HG03045 (cell line): ENCODE data around the gene RAC2.

Source experiments
- ATAC-seq: cut with Tn5 transposase; IDR thresholded peaks from one replicate; pipeline ENCODE4 v1.9.1; 2021; ENCODE audit warnings: mild to moderate bottlenecking, moderate library complexity; ENCODE audit not compliant: unreplicated experiment

The RAC2 gene

DNA sequence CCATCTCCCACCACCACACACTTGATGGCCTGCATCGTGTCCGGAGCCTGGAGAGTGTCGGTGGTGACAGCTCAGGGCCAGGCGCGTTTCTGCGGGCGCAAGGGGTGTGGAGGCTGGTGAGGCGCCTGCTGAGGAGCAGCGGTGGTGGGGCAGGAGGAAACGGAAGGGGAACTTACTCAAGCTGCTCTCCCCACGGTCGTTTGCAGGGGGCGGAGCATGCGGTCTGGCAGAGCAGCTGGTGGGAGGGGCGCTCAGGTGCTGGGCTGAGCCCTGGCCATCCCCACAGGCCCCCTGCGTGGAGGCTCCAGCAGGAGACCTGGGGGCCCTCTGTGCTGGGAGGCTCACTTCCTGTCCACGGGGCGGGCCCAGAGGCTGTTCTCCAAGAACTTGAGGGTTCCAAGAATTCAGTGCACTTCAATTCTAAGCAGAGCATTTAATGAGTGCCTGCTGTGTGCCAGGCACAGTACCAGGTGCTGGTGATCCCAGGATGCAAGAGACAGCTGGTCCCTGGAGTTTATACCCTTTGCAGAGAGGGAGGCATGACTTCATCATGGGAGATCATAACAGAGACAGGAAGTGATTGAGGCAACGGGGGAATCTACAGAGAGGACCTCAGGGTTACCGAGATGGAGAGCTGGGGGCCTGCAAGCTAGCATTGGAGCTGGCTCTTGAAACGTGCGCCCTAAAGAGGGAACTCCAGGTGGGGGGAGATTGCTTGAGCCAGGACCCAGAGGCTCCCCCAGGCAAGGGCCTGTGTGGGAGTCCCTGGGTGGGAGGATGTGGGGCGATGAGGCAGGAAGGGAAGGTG lies at the start of gene RAC2:
RAC2 (minus strand) TSS at position 156 of the 808 bp plus-strand sequence; CDS start at position 35, 121 bp downstream.
- peak; percentile 60 for ATAC-seq

GRCh38 chr22:37293172-37293571 lies 49.1 kb upstream of the RAC2 start:
- no peak for ATAC-seq

- no peak for ATAC-seq
Observed at GRCh38 chr22:37292641-37293040, 48.6 kb upstream of the RAC2 start.

DNA sequence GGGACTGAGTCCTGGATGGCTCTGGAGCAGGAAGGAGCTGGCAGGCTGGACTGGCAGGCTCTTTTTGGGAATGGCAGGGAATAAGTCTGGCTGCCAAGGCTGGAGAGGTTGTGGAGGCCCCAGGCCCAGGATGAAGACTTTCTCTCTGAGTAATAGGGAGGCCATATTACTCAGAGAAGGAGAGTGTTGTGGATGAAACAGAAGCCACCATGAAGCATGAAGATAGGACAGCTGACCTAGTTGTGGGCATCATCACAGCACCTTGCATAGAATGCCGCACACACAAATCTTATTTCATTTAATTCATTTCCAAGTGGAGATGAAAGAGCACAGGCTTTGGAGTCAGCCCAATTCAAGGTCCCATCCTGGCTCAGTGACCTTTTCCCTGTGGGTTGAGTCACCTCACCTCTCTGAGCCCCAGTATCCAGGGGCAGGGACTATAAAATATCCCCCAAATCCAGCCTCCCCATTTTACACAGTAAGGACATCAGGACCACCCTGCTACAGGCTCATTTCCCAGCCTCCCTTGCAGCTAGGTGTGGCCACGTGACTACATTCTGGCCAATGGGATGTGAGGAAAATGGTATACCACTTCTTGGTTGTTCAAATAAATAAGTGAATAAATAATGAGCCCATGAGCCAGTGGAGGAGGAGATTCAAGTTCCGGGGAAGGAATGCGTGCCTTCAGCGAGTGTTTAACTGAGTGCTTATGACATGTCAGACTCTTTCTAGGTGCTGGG lies 47.7 kb upstream of the RAC2 start:
- no peak for ATAC-seq

GRCh38 chr22:37290737-37291136 lies 46.7 kb upstream of the RAC2 start:
- ATAC-seq = no peak

GRCh38 chr22:37289156-37289735 lies 45.2 kb upstream of the RAC2 start:
- no peak for ATAC-seq

DNA sequence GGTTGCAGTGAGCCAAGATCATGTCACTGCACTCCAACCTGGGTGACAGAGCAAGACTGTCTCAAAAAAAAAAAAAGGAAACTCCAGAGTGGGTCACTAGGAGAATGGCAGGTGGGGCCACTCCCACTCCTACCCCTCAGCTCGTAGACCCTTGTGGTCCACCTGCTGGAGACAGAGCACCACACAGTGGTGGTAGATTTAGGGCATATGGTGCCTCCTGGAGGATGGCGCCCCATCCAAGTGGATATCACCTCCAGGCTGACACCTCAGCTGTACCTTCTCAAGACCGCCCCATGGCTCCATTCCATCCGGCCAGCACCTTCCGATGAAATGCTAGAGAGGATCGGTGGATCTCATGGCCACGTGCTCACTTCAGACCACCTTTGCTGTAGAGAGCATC lies 44.5 kb upstream of the RAC2 start:
- ATAC-seq = no peak

GRCh38 chr22:37287550-37287951 lies 43.5 kb upstream of the RAC2 start:
- no peak for ATAC-seq

DNA sequence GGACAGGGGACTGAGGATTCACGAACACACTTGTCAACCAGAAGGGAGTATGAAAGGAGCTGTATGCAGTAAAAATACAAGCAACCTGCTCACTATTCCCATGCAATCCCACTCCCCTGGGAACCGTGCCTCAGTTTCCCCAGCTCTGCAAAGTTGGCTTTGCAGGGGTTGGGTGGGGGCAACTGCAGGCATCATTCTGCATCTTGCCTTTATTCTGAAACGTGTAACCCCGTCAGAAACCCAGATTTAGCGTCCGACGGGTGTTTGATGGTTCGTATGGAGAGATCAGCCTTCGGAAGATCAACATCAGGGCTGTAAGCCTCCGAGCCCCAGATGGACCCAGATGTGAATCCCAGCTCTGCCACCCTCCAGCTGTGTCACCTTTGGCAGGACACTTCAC lies 41.9 kb upstream of the RAC2 start:
- no peak for ATAC-seq

- no peak for ATAC-seq
Observed at GRCh38 chr22:37284805-37285355, 40.8 kb upstream of the RAC2 start.

- ATAC-seq = no peak
Observed at GRCh38 chr22:37284126-37284804, 40.2 kb upstream of the RAC2 start.

- no peak for ATAC-seq
Observed at GRCh38 chr22:37283393-37283937, 39.4 kb upstream of the RAC2 start.

GRCh38 chr22:37282385-37282677 lies 38.3 kb upstream of the RAC2 start, which contains the start of gene CYTH4:
TSS of gene CYTH4 (plus strand) at chr22:37282508. CDS start at chr22:37282570, 62 bp downstream.
- ATAC-seq = peak; percentile 71

GRCh38 chr22:37281646-37282384 lies 37.7 kb upstream of the RAC2 start:
- ATAC-seq = no peak

GRCh38 chr22:37281195-37281594 lies 37.1 kb upstream of the RAC2 start:
- ATAC-seq = no peak

DNA sequence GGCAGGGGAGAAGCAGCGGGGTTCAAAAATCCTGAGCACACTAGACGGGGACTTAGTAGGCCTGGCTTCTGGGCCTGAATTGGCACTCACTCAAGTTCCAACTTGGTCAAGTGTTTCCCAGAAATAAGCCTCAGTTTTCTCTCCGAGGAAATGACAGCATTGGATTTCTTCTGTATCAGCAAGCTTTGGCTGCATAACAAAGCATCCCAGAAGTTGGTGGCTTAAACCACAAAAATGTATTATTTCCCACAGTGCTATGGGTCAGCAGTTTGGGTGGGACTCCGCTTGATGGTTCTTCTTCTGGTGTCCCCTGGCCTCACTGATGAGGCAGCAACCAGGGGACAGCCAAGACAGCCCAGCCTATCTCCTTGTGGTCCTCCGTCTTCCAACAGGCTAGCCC lies 36.6 kb upstream of the RAC2 start:
- ATAC-seq = no peak

DNA sequence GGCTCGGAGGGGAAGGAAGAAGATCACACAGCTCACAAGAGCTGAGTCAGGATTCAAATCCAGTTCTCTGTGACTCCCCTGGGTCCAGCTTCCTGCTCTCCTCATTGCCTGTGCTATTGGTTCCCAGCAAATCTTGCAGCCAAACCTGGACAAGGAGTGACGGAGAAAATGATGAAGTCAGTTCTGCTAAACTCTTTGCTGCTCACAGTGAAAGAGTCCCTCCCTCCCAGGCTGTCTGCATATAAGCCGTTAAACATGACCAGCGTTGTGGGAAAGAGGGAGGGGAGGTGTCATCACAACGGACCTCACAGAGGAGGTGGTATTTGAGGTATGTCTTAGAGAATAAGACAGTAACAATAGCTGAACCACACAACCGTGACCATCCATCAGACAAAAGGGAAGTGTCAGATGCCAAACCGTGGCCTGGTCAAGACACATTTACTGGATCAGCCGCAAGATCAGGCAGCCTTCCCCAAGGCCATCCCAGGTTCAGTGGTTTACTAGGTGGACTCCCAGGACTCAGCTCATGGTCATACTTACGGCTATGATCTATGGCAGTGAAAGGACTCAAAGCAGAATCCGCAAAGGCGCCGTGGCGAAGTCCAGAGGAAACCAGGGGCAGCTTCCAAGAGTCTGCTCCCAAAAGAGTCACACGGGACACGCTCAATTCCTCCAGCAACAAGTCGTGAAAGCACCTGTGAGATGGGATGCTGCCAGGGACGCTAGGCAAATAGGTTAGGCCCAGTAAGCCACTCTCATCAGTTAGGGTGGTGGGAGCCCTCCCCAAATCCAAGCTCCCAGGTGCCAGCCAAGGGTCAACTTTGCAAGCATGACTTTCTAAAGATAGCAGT lies 35.5 kb upstream of the RAC2 start:
- no peak for ATAC-seq

DNA sequence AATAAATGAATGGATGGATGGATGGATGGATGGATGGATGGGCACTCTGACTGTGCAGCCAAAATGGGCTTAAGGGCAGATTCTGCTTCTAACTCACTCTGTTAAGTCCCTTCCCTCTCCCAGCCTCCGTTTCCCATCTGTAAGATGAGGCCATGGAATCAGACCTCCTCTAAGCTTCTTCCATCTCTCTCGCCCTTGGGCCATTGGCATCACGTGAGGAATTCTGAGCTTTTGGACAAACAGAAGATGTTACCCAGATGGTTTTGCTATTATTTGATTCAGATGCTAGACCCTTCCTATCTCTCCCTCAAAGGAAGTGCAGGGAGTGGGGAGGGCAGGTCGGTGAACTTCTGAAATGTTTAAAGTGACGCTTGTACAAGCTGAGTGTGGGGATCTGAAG lies 34.2 kb upstream of the RAC2 start:
- no peak for ATAC-seq

- ATAC-seq = no peak
Observed at GRCh38 chr22:37277384-37277783, 33.3 kb upstream of the RAC2 start.
